Measurements from ENCODE around the gene CFAP97D1.

CFAP97D1 gene

DNA sequence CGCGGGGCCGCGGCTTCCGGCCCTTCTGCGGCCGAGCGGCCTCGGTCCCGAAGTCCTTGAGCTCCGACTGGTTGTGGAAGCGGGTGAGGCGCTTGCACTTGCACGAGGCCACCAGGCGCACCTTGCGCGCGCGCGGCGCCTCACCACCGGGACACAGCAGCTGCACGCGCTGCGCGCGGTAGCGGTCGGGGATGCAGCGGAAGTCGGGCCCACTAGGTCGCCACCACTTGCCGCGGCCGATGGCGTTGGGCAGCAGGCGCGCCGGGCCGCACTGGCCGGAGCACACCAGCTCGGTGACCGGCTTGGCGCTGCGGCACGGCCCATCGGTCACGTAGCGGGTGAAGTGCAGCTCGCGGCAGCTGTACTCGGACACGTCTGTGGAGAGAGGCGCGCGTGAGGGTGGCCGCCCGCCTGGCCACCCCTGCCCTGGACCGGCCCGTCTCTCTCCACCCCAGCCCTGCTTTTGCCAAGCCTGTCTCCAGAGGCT lies 24.8 kb upstream of the CFAP97D1 start:
- no peak overlapping the region for H3K9ac ChIP-seq (ENCODE audit: low read length)
- no peak overlapping the region for H3K4me2 ChIP-seq (ENCODE audit: low read length)
- TF ChIP-seq, protein P1, sequence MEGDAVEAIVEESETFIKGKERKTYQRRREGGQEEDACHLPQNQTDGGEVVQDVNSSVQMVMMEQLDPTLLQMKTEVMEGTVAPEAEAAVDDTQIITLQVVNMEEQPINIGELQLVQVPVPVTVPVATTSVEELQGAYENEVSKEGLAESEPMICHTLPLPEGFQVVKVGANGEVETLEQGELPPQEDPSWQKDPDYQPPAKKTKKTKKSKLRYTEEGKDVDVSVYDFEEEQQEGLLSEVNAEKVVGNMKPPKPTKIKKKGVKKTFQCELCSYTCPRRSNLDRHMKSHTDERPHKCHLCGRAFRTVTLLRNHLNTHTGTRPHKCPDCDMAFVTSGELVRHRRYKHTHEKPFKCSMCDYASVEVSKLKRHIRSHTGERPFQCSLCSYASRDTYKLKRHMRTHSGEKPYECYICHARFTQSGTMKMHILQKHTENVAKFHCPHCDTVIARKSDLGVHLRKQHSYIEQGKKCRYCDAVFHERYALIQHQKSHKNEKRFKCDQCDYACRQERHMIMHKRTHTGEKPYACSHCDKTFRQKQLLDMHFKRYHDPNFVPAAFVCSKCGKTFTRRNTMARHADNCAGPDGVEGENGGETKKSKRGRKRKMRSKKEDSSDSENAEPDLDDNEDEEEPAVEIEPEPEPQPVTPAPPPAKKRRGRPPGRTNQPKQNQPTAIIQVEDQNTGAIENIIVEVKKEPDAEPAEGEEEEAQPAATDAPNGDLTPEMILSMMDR (IDR thresholded peaks at IDR 0.05; ENCODE audit: low read depth, low read length), result no peak
- no peak for TF ChIP-seq EZH2phosphoT487 (IDR thresholded peaks at IDR 0.05; ENCODE audit: low read depth)
- H3K4me1 ChIP-seq (ENCODE audit: low read length), result no peaks in the 10 kb centered on the region
- H2AFZ ChIP-seq (ENCODE audit: low read depth, low read length), result no peak overlapping the region
- no peak overlapping the region for H3K27ac ChIP-seq (ENCODE audit: low read length)
- no peak overlapping the region for H3K4me3 ChIP-seq (ENCODE audit: low read length)
- no peaks in the 10 kb centered on the region for H3K79me2 ChIP-seq (ENCODE audit: low read length)
- no peaks in the 10 kb centered on the region for H3K9me3 ChIP-seq (ENCODE audit: insufficient read depth, low read length)
- H4K20me1 ChIP-seq (ENCODE audit: insufficient read depth, low read length), result no peaks in the 10 kb centered on the region
- no peaks in the 10 kb centered on the region; the same call in 1 of the 2 replicates for H3K27me3 ChIP-seq (ENCODE audit: low read depth, low read length)
- no peaks in the 10 kb centered on the region for H3K36me3 ChIP-seq (replicated peaks; ENCODE audit: low read depth, low read length)

DNA sequence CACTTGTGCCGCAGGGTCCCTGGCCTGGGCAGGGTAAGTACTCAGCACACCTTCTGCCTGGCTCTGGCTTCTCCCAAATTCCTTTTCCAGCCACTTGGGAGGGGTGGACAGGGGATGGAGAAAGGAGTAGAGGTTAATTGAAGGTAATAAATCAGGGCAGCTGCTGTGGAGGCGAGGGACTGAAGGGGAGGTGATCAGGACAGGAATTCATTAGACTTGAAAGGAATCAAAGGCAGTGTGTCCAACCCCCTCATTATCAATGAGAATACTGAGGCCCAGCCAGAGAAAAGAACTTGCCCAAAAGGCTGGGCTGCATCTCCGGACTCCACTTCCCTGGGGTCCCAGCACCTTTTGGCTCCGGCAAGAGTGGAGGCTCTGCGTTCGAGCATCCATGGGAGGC lies 24.0 kb upstream of the CFAP97D1 start:
- no peaks in the 10 kb centered on the region for H4K20me1 ChIP-seq (ENCODE audit: insufficient read depth, low read length)
- no peak overlapping the region for H2AFZ ChIP-seq (ENCODE audit: low read depth, low read length)
- H3K79me2 ChIP-seq (ENCODE audit: low read length), result no peaks in the 10 kb centered on the region
- H3K9me3 ChIP-seq (ENCODE audit: insufficient read depth, low read length), result no peaks in the 10 kb centered on the region
- H3K36me3 ChIP-seq (replicated peaks; ENCODE audit: low read depth, low read length), result no peaks in the 10 kb centered on the region
- TF ChIP-seq, protein P1 (IDR thresholded peaks at IDR 0.05; ENCODE audit: low read depth, low read length), result no peak
- no peak for TF ChIP-seq EZH2phosphoT487 (IDR thresholded peaks at IDR 0.05; ENCODE audit: low read depth)
- H3K27ac ChIP-seq (ENCODE audit: low read length), result no peak overlapping the region
- no peak overlapping the region for H3K9ac ChIP-seq (ENCODE audit: low read length)
- H3K4me1 ChIP-seq (ENCODE audit: low read length), result peaks cover 2% of the 10 kb centered on the region; the same call in 1 of the 2 replicates
- H3K27me3 ChIP-seq (ENCODE audit: low read depth, low read length), result no peaks in the 10 kb centered on the region; the same call in 1 of the 2 replicates
- H3K4me3 ChIP-seq (ENCODE audit: low read length), result no peak overlapping the region
- H3K4me2 ChIP-seq (ENCODE audit: low read length), result no peak overlapping the region

DNA sequence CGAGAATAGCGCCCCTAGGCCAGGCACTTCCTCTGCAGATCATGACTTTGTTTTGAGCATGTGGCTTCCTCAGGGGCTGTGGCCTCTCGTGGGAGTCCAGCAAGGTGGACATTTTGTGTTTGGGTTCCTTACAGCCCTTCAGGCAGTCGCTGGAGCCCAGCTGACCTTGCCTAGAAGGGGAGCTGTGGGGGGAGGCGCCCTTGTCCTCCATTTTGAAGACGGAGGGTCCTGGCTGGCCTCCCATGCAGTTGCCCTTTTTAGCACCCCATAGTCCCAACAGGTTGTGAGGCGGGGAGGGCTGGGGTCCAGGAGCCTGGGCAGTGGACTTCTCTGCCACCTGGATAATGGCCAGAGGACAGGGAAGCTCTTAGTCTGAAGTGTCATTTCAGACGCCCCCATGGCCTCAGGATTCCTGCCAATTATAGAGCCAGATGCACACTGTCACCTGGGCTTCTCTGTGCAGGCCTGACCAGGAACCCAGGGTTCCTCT lies 23.0 kb upstream of the CFAP97D1 start:
- no peak for TF ChIP-seq EZH2phosphoT487 (IDR thresholded peaks at IDR 0.05; ENCODE audit: low read depth)
- TF ChIP-seq, protein P1 (IDR thresholded peaks at IDR 0.05; ENCODE audit: low read depth, low read length), result no peak
- peaks cover 2% of the 10 kb centered on the region; the same call in 1 of the 2 replicates for H3K4me1 ChIP-seq (ENCODE audit: low read length)
- H3K27ac ChIP-seq (ENCODE audit: low read length), result no peak overlapping the region
- no peak overlapping the region for H3K9ac ChIP-seq (ENCODE audit: low read length)
- H3K9me3 ChIP-seq (ENCODE audit: insufficient read depth, low read length), result no peaks in the 10 kb centered on the region
- no peaks in the 10 kb centered on the region; the same call in 1 of the 2 replicates for H3K27me3 ChIP-seq (ENCODE audit: low read depth, low read length)
- H3K79me2 ChIP-seq (ENCODE audit: low read length), result no peaks in the 10 kb centered on the region
- no peaks in the 10 kb centered on the region for H3K36me3 ChIP-seq (replicated peaks; ENCODE audit: low read depth, low read length)
- H3K4me3 ChIP-seq (ENCODE audit: low read length), result no peak overlapping the region
- no peaks in the 10 kb centered on the region for H4K20me1 ChIP-seq (ENCODE audit: insufficient read depth, low read length)
- H2AFZ ChIP-seq (ENCODE audit: low read depth, low read length), result no peak overlapping the region
- H3K4me2 ChIP-seq (ENCODE audit: low read length), result no peak overlapping the region

DNA sequence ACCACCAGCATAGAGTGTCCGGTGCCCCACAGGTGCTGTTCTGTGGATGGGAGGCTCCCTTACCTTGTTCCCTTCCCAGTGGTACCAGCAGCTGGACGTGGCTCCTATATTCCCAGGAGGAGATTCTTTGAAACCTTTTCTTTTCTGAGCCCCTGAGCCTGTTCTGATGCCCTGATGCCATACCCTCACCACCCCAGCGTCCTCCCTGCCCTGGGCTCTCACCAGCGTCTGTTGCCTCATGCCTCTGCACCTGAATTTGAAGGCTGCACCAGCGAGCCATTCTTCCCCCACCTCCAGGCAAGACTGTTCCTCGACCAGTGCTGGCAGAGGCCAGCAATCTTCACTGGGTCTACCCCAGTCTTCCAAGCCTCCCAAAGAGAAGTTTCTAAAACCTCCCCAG lies 22.1 kb upstream of the CFAP97D1 start:
- Histone ChIP-seq H4K20me1 (ENCODE audit: insufficient read depth, low read length) (no peaks in the 10 kb centered on the region), H2AFZ (ENCODE audit: low read depth, low read length) (no peak overlapping the region), H3K27me3 (ENCODE audit: low read depth, low read length) (no peaks in the 10 kb centered on the region; the same call in 1 of the 2 replicates), H3K27ac (ENCODE audit: low read length) (no peak overlapping the region), H3K79me2 (ENCODE audit: low read length) (no peaks in the 10 kb centered on the region), H3K9me3 (ENCODE audit: insufficient read depth, low read length) (no peaks in the 10 kb centered on the region), H3K4me3 (ENCODE audit: low read length) (no peak overlapping the region), H3K9ac (ENCODE audit: low read length) (no peak overlapping the region), H3K4me1 (ENCODE audit: low read length) (peaks cover 2% of the 10 kb centered on the region; the same call in 1 of the 2 replicates), H3K4me2 (ENCODE audit: low read length) (no peak overlapping the region), H3K36me3 (replicated peaks; ENCODE audit: low read depth, low read length) (no peaks in the 10 kb centered on the region)
- TF ChIP-seq, protein P1 (IDR thresholded peaks at IDR 0.05; ENCODE audit: low read depth, low read length), result no peak
- no peak for TF ChIP-seq EZH2phosphoT487 (IDR thresholded peaks at IDR 0.05; ENCODE audit: low read depth)

Measured in OCI-LY3 (cell line).